ENCODE measurements around the gene LCAT. TPM values are rescaled to one million over a fixed set of nuclear protein-coding genes. Genes with fewer than 3 reads are reported as not detected.

The LCAT gene
- total and polyA plus RNA-seq, 9 of the 15 experiments (the other 6 are each of a cell fraction or from before 2014, with no cell fraction given), result 0.46 to 21.0 (median 5.0) TPM

GRCh38 chr16:67968400-67969253, 24.7 kb upstream of the LCAT start, which contains the start of gene SLC12A4 (continued):
- TF ChIP-seq ZBTB40 (IDR thresholded peaks at IDR 0.05), result 0 out of 2 replicates have a peak, but pooled peaks have one; percentile 47
- TF ChIP-seq ZBTB40 (CRISPR knock-in tag; IDR thresholded peaks at IDR 0.05), result no peak
- TF ChIP-seq TAL1 (IDR thresholded peaks at IDR 0.05), result no peak
- 0 out of 2 replicates have a peak, but pooled peaks have one; percentile 5 for TF ChIP-seq ZNF121 (CRISPR knock-in tag; conservative IDR thresholded peaks at IDR 0.05)
- peak in 1 of 2 experiments; percentile 41; a peak in 1 of 4 replicates for TF ChIP-seq NONO (IDR thresholded peaks at IDR 0.05; ENCODE audit: low read depth in 2 of 2, low read length in 1 of 2)
- TF ChIP-seq ZNF778 (CRISPR knock-in tag; IDR thresholded peaks at IDR 0.05), result no peak
- TF ChIP-seq KAT7 (CRISPR knock-in tag; IDR thresholded peaks at IDR 0.05; ENCODE audit: borderline replicate concordance), result 0 out of 2 replicates have a peak, but pooled peaks have one; percentile 49
- TF ChIP-seq TCF3 (CRISPR knock-in tag; IDR thresholded peaks at IDR 0.05), result no peak
- TF ChIP-seq NR2C2 (CRISPR knock-in tag; IDR thresholded peaks at IDR 0.05), result no peak
- 0 out of 2 replicates have a peak, but pooled peaks have one; percentile 36 for TF ChIP-seq NR2C2 (tag; IDR thresholded peaks at IDR 0.05)
- TF ChIP-seq E2F8 (IDR thresholded peaks at IDR 0.05; ENCODE audit: low read depth, partially characterized antibody), result peak; percentile 96
- TF ChIP-seq FOXO4 (CRISPR knock-in tag; IDR thresholded peaks at IDR 0.05), result no peak
- no peak for TF ChIP-seq IFI16 (CRISPR knock-in tag; IDR thresholded peaks at IDR 0.05)
